Measurements from ENCODE around the gene PPP2R5C.

GRCh38 chr14:101922866-101923265 is 161.4 kb downstream of the PPP2R5C start:
- TF ChIP-seq CTCF (IDR thresholded peaks at IDR 0.05; ENCODE audit: low read depth, low read length, poor library complexity, severe bottlenecking): no peak
- TF ChIP-seq EZH2phosphoT487 (IDR thresholded peaks at IDR 0.05; ENCODE audit: borderline replicate concordance, low read length): no peak

All from DOHH2 (cell line).